ENCODE results near the gene MIPOL1.

- TF ChIP-seq CTCF (IDR thresholded peaks at IDR 0.05; ENCODE audit: low read depth, low read length, missing input control) = no peak
- TF ChIP-seq JUND (IDR thresholded peaks at IDR 0.05) = no peak
- no peak for TF ChIP-seq EGR1 (IDR thresholded peaks at IDR 0.05; ENCODE audit: low read depth in 2 of 2)
- no peak for TF ChIP-seq SP1 (IDR thresholded peaks at IDR 0.05)
- no peak for TF ChIP-seq RAD21 (IDR thresholded peaks at IDR 0.05)
- TF ChIP-seq FOXA1 (IDR thresholded peaks at IDR 0.05) = no peak
- no peak for TF ChIP-seq GABPA (IDR thresholded peaks at IDR 0.05 in 1 of 2, conservative IDR thresholded peaks at IDR 0.05 in 1 of 2)
- no peak for TF ChIP-seq FOXA2 (IDR thresholded peaks at IDR 0.05)
- no peak for TF ChIP-seq YY1 (IDR thresholded peaks at IDR 0.05)
- no peak for TF ChIP-seq TAF1 (conservative IDR thresholded peaks at IDR 0.05)
- no peak for TF ChIP-seq REST (IDR thresholded peaks at IDR 0.05)
These were observed 4.5 kb downstream of the MIPOL1 start for GRCh38 chr14:37202265-37202664.
